HepG2 (cell line): ENCODE results near the gene ADI1. TPM values are rescaled to one million over a fixed set of nuclear protein-coding genes. Genes with fewer than 3 reads are reported as not detected.
A peak's percentile ranks its signal among the peaks of the same experiment; 100 is the strongest.

ENCODE experiments used
- AHDC1 ChIP-seq: sonication (generic); formaldehyde crosslinking; IDR thresholded peaks from 2 replicates; pipeline ENCODE4 v1.5.1; 2020; ENCODE audit warnings: mild to moderate bottlenecking, missing genetic modification reagents, borderline replicate concordance
- ATF3 ChIP-seq: sonication (generic); formaldehyde crosslinking; IDR thresholded peaks from 2 replicates; pipeline ENCODE4 v1.4.0; 2020; ENCODE audit warnings: missing genetic modification reagents
- CENPT ChIP-seq: sonication (generic); formaldehyde crosslinking; IDR thresholded peaks from 2 replicates; pipeline ENCODE4 v1.8.0; 2022; ENCODE audit warnings: low read depth, mild to moderate bottlenecking, moderate library complexity, missing genetic modification reagents
- FLYWCH1 ChIP-seq: sonication (generic); formaldehyde crosslinking; IDR thresholded peaks from 2 replicates; pipeline ENCODE4 v1.8.1; 2023; ENCODE audit warnings: mild to moderate bottlenecking, missing genetic modification reagents
- HNF4G ChIP-seq, 2 experiments: sonication (generic) in 1 of 2; formaldehyde crosslinking in 1 of 2; IDR thresholded peaks; 2 replicates each; pipeline versions ENCODE4 v1.4.0 to v1.6.1; 2011 to 2020; ENCODE audit warnings: borderline replicate concordance in 2 of 2, low read depth in 2 of 2, mild to moderate bottlenecking in 2 of 2, low read length in 1 of 2, missing genetic modification reagents in 1 of 2, moderate library complexity in 1 of 2
- KDM5B ChIP-seq: sonication (generic); formaldehyde crosslinking; IDR thresholded peaks from 2 replicates; pipeline ENCODE4 v1.4.0; 2020; ENCODE audit warnings: missing genetic modification reagents, mild to moderate bottlenecking, borderline replicate concordance
- NFYB ChIP-seq: sonication (generic); formaldehyde crosslinking; IDR thresholded peaks from 2 replicates; pipeline ENCODE4 v1.4.0; 2020; ENCODE audit warnings: missing genetic modification reagents
- RAD51 ChIP-seq: fragments of 450-650 bp; IDR thresholded peaks from 2 replicates; pipeline ENCODE4 v1.6.1; 2016; ENCODE audit warnings: borderline replicate concordance
- SATB2 ChIP-seq: sonication (generic); formaldehyde crosslinking; IDR thresholded peaks from 2 replicates; pipeline ENCODE4 v1.5.0; 2020; ENCODE audit warnings: missing genetic modification reagents
- SSRP1 ChIP-seq: IDR thresholded peaks from 2 replicates; pipeline ENCODE4 v1.6.1; 2016; ENCODE audit warnings: control low read depth
- TRIM24 ChIP-seq: sonication (generic); formaldehyde crosslinking; IDR thresholded peaks from 2 replicates; pipeline ENCODE4 v1.8.0; 2022; ENCODE audit warnings: mild to moderate bottlenecking, missing genetic modification reagents
- ZBTB1 ChIP-seq: sonication (generic); formaldehyde crosslinking; IDR thresholded peaks from 2 replicates; pipeline ENCODE4 v1.4.0; 2020; ENCODE audit warnings: missing genetic modification reagents, borderline replicate concordance
- ZMYM4 ChIP-seq: sonication (generic); formaldehyde crosslinking; IDR thresholded peaks from 2 replicates; pipeline ENCODE4 v1.8.1; 2023; ENCODE audit warnings: mild to moderate bottlenecking, missing genetic modification reagents
- ZNF260 ChIP-seq: sonication (generic); formaldehyde crosslinking; IDR thresholded peaks from 2 replicates; pipeline ENCODE4 v1.4.0; 2020; ENCODE audit warnings: missing genetic modification reagents, low read depth, mild to moderate bottlenecking, borderline replicate concordance
- ZNF382 ChIP-seq: sonication (generic); formaldehyde crosslinking; IDR thresholded peaks from 2 replicates; pipeline ENCODE4 v1.5.0; 2020; ENCODE audit warnings: missing genetic modification reagents, mild to moderate bottlenecking, borderline replicate concordance
- ZNF430 ChIP-seq: sonication (generic); formaldehyde crosslinking; IDR thresholded peaks from 2 replicates; pipeline ENCODE4 v1.9.0; 2021; ENCODE audit warnings: mild to moderate bottlenecking, missing genetic modification reagents
- ZNF572 ChIP-seq: sonication (generic); formaldehyde crosslinking; IDR thresholded peaks from 2 replicates; pipeline ENCODE4 v1.5.1; 2020; ENCODE audit warnings: mild to moderate bottlenecking, missing genetic modification reagents
- ZNF577 ChIP-seq: sonication (generic); formaldehyde crosslinking; IDR thresholded peaks from 2 replicates; pipeline ENCODE4 v1.4.0; 2020; ENCODE audit warnings: mild to moderate bottlenecking, low read depth, missing genetic modification reagents, borderline replicate concordance
- ZNF75D ChIP-seq: sonication (generic); formaldehyde crosslinking; IDR thresholded peaks from 2 replicates; pipeline ENCODE4 v1.8.1; 2023; ENCODE audit warnings: missing genetic modification reagents, mild to moderate bottlenecking, borderline replicate concordance
- polyA plus RNA-seq, 8 experiments: library from polyadenylated mRNA; depleted of rRNA in 3 of 8; stranded (reverse) in 7 of 8; unstranded in 1 of 8; fragments of >200 nt; fragmentation: Illumina TruSeq in 4 of 8; extraction: Trizol in 4 of 8; gene quantifications; 2 replicates each; pipeline versions ENCODE4 v1.2.1 to v1.2.3, GENCODE V29; 2011 to 2016; ENCODE audit warnings: low read depth in 4 of 8, missing spikeins in 1 of 8, mixed read lengths in 1 of 8; ENCODE audit not compliant: insufficient read depth in 1 of 8
- total RNA-seq, 5 experiments: library from RNA; depleted of rRNA; stranded (reverse); fragments of >200 nt; fragmentation: Illumina TruSeq; extraction: Trizol; gene quantifications; 2 replicates each; pipeline ENCODE4 v1.2.3, GENCODE V29; 2016; ENCODE audit warnings: low read depth in 1 of 5
- TF ChIP-seq, protein P1 (sequence below): sonication (generic); formaldehyde crosslinking; IDR thresholded peaks from 2 replicates; pipeline ENCODE4 v1.8.0; 2022; ENCODE audit warnings: mild to moderate bottlenecking, missing genetic modification reagents, borderline replicate concordance
- TF ChIP-seq, protein P2 (sequence below): IDR thresholded peaks from 2 replicates; pipeline ENCODE4 v1.6.1; 2016; ENCODE audit warnings: missing genetic modification reagents, missing compliant biosample characterization

The ADI1 gene
- total and polyA plus RNA-seq, 2 of the 13 experiments (the other 11 are each of a cell fraction or from before 2014, with no cell fraction given), result 28.7 to 123 TPM

GRCh38 chr2:3465844-3466481 lies 53.4 kb downstream of the ADI1 start (continued):
- TF ChIP-seq SATB2 (CRISPR knock-in tag) (no peak), ZNF572 (0 out of 2 replicates have a peak, but pooled peaks have one; percentile 13), TRIM24 (CRISPR knock-in tag) (no peak), ZNF382 (CRISPR knock-in tag) (no peak), KDM5B (CRISPR knock-in tag) (peak; percentile 23; the same call in 1 of the 2 replicates), AHDC1 (CRISPR knock-in tag) (peak; percentile 88), ZNF260 (CRISPR knock-in tag) (no peak), ZBTB1 (no peak), RAD51 (no peak), ZNF430 (CRISPR knock-in tag) (no peak; the same call in 1 of the 2 replicates), FLYWCH1 (CRISPR knock-in tag) (no peak), CENPT (no peak), ZMYM4 (CRISPR knock-in tag) (peak; percentile 78), ZNF75D (CRISPR knock-in tag) (no peak), ZNF577 (CRISPR knock-in tag) (no peak), SSRP1 (no peak), NFYB (CRISPR knock-in tag) (no peak), HNF4G (IDR thresholded peaks at IDR 0.05; ENCODE audit: borderline replicate concordance, low read depth, low read length) (peak; percentile 91), HNF4G (CRISPR knock-in tag; IDR thresholded peaks at IDR 0.05; ENCODE audit: borderline replicate concordance, low read depth) (0 out of 2 replicates have a peak, but pooled peaks have one; percentile 57), ATF3 (peak; percentile 92)
- TF ChIP-seq, protein P1, sequence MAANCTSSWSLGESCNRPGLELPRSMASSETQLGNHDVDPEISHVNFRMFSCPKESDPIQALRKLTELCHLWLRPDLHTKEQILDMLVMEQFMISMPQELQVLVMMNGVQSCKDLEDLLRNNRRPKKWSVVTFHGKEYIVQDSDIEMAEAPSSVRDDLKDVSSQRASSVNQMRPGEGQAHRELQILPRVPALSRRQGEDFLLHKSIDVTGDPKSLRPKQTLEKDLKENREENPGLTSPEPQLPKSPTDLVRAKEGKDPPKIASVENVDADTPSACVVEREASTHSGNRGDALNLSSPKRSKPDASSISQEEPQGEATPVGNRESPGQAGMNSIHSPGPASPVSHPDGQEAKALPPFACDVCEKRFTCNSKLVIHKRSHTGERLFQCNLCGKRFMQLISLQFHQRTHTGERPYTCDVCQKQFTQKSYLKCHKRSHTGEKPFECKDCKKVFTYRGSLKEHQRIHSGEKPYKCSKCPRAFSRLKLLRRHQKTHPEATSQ (CRISPR knock-in tag), result no peak
- TF ChIP-seq, protein P2, sequence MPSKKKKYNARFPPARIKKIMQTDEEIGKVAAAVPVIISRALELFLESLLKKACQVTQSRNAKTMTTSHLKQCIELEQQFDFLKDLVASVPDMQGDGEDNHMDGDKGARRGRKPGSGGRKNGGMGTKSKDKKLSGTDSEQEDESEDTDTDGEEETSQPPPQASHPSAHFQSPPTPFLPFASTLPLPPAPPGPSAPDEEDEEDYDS (CRISPR knock-in tag), result peak; percentile 36; the same call in 1 of the 2 replicates
